Right lobe of liver (tissue), 4 donors: ENCODE results near the gene LARP7.

Experiments
- CTCF ChIP-seq, 4 donors: fragments of 200-600 bp in 3 of 4; fragments of 450-650 bp in 1 of 4; IDR thresholded peaks; one replicate each; pipeline versions ENCODE4 v1.5.1 to v1.8.0; 2016 to 2022; ENCODE audit warnings: antibody characterized with exemption in 4 of 4, mild to moderate bottlenecking in 2 of 4
- POLR2A ChIP-seq: fragments of 450-650 bp; IDR thresholded peaks from one replicate; pipeline ENCODE4 v1.6.1; 2017; ENCODE audit warnings: antibody characterized with exemption, mild to moderate bottlenecking
- donor health status: DM: no; HTN: no; CAD: no.
- donor health status: DM: no; HTN: no; CAD: no.
- donor health status: DM: no; HTN: yes; CAD: no.

- TF ChIP-seq CTCF (IDR thresholded peaks at IDR 0.05) = no peak
- no peak for TF ChIP-seq POLR2A
Observed at GRCh38 chr4:112648263-112649054, 11.5 kb downstream of the LARP7 start.
